Liver (tissue), 9 donors: ENCODE measurements around the gene RPL31. TPM values are rescaled to one million over a fixed set of nuclear protein-coding genes. Genes with fewer than 3 reads are reported as not detected.

Source experiments
- DNase-seq: peaks from one replicate; pipeline ENCODE4 v3.0.0-alpha.2; 2017; ENCODE audit warnings: low spot score
- H3K27ac ChIP-seq, 2 donors: one replicate each; pipeline ENCODE4 v1.7.0; 2013; ENCODE audit warnings: inconsistent platforms in 2 of 2, low read length in 2 of 2, control low read depth in 1 of 2, low read depth in 1 of 2, mild to moderate bottlenecking in 1 of 2
- H3K27me3 ChIP-seq, 4 donors: one replicate each; pipeline versions ENCODE4 v1.6.1 to v1.7.0; 2013; ENCODE audit warnings: low read length in 3 of 4, inconsistent platforms in 1 of 4, mild to moderate bottlenecking in 1 of 4, moderate library complexity in 1 of 4; ENCODE audit not compliant: control insufficient read depth in 4 of 4, insufficient read depth in 4 of 4
- H3K36me3 ChIP-seq, 4 donors: one replicate each; pipeline versions ENCODE4 v1.6.1 to v1.7.0; 2013; ENCODE audit warnings: low read length in 3 of 4, mild to moderate bottlenecking in 3 of 4, low read depth in 1 of 4, moderate library complexity in 1 of 4; ENCODE audit not compliant: control insufficient read depth in 4 of 4, insufficient read depth in 3 of 4
- H3K4me1 ChIP-seq, 4 donors: one replicate each; pipeline versions ENCODE4 v1.6.1 to v1.7.0; 2013; ENCODE audit warnings: low read length in 3 of 4, mild to moderate bottlenecking in 3 of 4, moderate library complexity in 1 of 4; ENCODE audit not compliant: control insufficient read depth in 4 of 4, insufficient read depth in 4 of 4
- H3K4me3 ChIP-seq, 3 donors: one replicate each; pipeline versions ENCODE4 v1.6.1 to v1.7.0; 2013; ENCODE audit warnings: low read length in 3 of 3, control low read depth in 1 of 3, low read depth in 1 of 3, mild to moderate bottlenecking in 1 of 3
- H3K9ac ChIP-seq, 2 donors: one replicate each; pipeline ENCODE4 v1.7.0; 2013; ENCODE audit warnings: low read length in 2 of 2, mild to moderate bottlenecking in 2 of 2, moderate library complexity in 2 of 2, control low read depth in 1 of 2, low read depth in 1 of 2
- H3K9me3 ChIP-seq, 4 donors: one replicate each; pipeline versions ENCODE4 v1.6.1 to v1.7.0; 2013; ENCODE audit warnings: low read length in 3 of 4; ENCODE audit not compliant: control insufficient read depth in 4 of 4
- ATF3 ChIP-seq: IDR thresholded peaks from 2 replicates; pipeline ENCODE4 v1.6.1; 2016; ENCODE audit warnings: antibody characterized with exemption
- CTCF ChIP-seq: fragments of 150-350 bp; IDR thresholded peaks from 2 replicates; pipeline ENCODE4 v1.5.1; 2017; ENCODE audit warnings: improper control_type of control experiment, low read depth, low read length; ENCODE audit not compliant: missing input control
- EGR1 ChIP-seq, 2 donors: IDR thresholded peaks; 2 replicates each; pipeline ENCODE4 v1.6.1; 2016 to 2018; ENCODE audit warnings: antibody characterized with exemption in 2 of 2, low read depth in 2 of 2
- FOXA1 ChIP-seq: IDR thresholded peaks from 2 replicates; pipeline ENCODE4 v1.6.1; 2016; ENCODE audit warnings: antibody characterized with exemption
- FOXA2 ChIP-seq: IDR thresholded peaks from 2 replicates; pipeline ENCODE4 v1.6.1; 2016; ENCODE audit warnings: antibody characterized with exemption
- GABPA ChIP-seq, 2 donors: IDR thresholded peaks in 1 of 2; conservative IDR thresholded peaks in 1 of 2; 2 replicates each; pipeline ENCODE4 v1.6.1; 2016; ENCODE audit warnings: antibody characterized with exemption in 2 of 2, mild to moderate bottlenecking in 1 of 2, moderate library complexity in 1 of 2
- HNF4A ChIP-seq, 2 donors: conservative IDR thresholded peaks; 2 replicates each; pipeline ENCODE4 v1.6.1; 2016; ENCODE audit warnings: antibody characterized with exemption in 2 of 2, mild to moderate bottlenecking in 2 of 2
- HNF4G ChIP-seq: IDR thresholded peaks from 2 replicates; pipeline ENCODE4 v1.6.1; 2016; ENCODE audit warnings: antibody characterized with exemption
- JUND ChIP-seq, 2 donors: IDR thresholded peaks; 2 replicates each; pipeline ENCODE4 v1.6.1; 2016; ENCODE audit warnings: antibody characterized with exemption in 2 of 2
- NR2F2 ChIP-seq: IDR thresholded peaks from 2 replicates; pipeline ENCODE4 v1.6.1; 2016; ENCODE audit warnings: antibody characterized with exemption
- RAD21 ChIP-seq, 2 donors: IDR thresholded peaks; 2 replicates each; pipeline ENCODE4 v1.6.1; 2016; ENCODE audit warnings: antibody characterized with exemption in 2 of 2, mild to moderate bottlenecking in 2 of 2
- RXRA ChIP-seq, 2 donors: IDR thresholded peaks; 2 replicates each; pipeline ENCODE4 v1.6.1; 2017 to 2018; ENCODE audit warnings: antibody characterized with exemption in 2 of 2, mild to moderate bottlenecking in 1 of 2
- SP1 ChIP-seq: IDR thresholded peaks from 2 replicates; pipeline ENCODE4 v1.6.1; 2018; ENCODE audit warnings: antibody characterized with exemption, mild to moderate bottlenecking
- TAF1 ChIP-seq: conservative IDR thresholded peaks from 2 replicates; pipeline ENCODE4 v1.6.1; 2016; ENCODE audit warnings: antibody characterized with exemption, mild to moderate bottlenecking
- YY1 ChIP-seq: IDR thresholded peaks from 2 replicates; pipeline ENCODE4 v1.6.1; 2016; ENCODE audit warnings: antibody characterized with exemption, mild to moderate bottlenecking
- WGBS: extraction: QIAGEN DNeasy Blood & Tissue Kit; methylation state at CpG from one replicate; pipeline ENCODE4 v1.1.7; 2013; 5-methylcytosine and 5-hydroxymethylcytosine counted together
- polyA plus RNA-seq, 2 donors: library from polyadenylated mRNA; stranded (reverse) in 1 of 2; unstranded in 1 of 2; fragments of 200-250 nt in 1 of 2; fragments of >200 nt in 1 of 2; fragmentation: Nextera tagmentation in 1 of 2; extraction: Ambion mirVana in 1 of 2; gene quantifications; one replicate each; pipeline versions ENCODE4 v1.2.1 to v1.2.3, GENCODE V29; 2013 to 2015
- total RNA-seq, 2 donors: library from RNA; depleted of rRNA; stranded (reverse); fragments of >200 nt; gene quantifications; one replicate each; pipeline ENCODE4 v1.2.3, GENCODE V29; 2014
- TF ChIP-seq, protein P1 (sequence below): IDR thresholded peaks from 2 replicates; pipeline ENCODE4 v1.6.1; 2016; ENCODE audit warnings: antibody characterized with exemption
- TF ChIP-seq, protein P2 (sequence below): IDR thresholded peaks from 2 replicates; pipeline ENCODE4 v1.6.1; 2016; ENCODE audit warnings: antibody characterized with exemption
- donor health status: healthy.
- donor health status: healthy.
- donor health status: healthy.
- donor health status: healthy.
- donor health status: healthy.

The RPL31 gene
- total and polyA plus RNA-seq, 4 donors, result 220 to 1,995 (median 581) TPM

- TF ChIP-seq HNF4G (no peak), TAF1 (no peak), NR2F2 (no peak), FOXA2 (no peak), ATF3 (no peak), SP1 (no peak), GABPA (IDR thresholded peaks at IDR 0.05 in 1 of 2, conservative IDR thresholded peaks at IDR 0.05 in 1 of 2) (no peak), FOXA1 (no peak), EGR1 (IDR thresholded peaks at IDR 0.05; ENCODE audit: low read depth in 2 of 2) (no peak)
Measured at GRCh38 chr2:101004620-101005325, 2.7 kb downstream of the RPL31 start (continued).

DNA sequence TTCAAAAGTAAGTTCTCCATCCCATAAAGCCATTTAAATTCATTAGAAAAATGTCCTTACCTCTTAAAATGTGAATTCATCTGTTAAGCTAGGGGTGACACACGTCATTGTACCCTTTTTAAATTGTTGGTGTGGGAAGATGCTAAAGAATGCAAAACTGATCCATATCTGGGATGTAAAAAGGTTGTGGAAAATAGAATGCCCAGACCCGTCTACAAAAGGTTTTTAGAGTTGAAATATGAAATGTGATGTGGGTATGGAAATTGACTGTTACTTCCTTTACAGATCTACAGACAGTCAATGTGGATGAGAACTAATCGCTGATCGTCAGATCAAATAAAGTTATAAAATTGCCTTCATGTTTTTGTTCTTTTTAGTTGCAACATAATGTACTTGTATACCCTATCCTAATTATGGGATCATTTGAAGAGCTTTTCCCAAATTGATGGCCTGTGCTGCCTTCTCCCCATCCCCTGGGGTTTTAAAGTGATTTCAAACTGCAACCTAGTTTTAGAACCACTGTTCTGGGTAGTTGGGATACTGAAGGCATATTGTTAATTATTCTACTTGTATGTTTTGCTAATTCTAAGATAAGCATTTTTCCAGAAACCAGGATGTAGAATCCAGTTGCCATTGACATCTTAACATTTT is 4.1 kb downstream of the RPL31 start:
- TF ChIP-seq ATF3 (no peak), FOXA1 (no peak), HNF4A (conservative IDR thresholded peaks at IDR 0.05) (no peak)
- TF ChIP-seq, protein P1, sequence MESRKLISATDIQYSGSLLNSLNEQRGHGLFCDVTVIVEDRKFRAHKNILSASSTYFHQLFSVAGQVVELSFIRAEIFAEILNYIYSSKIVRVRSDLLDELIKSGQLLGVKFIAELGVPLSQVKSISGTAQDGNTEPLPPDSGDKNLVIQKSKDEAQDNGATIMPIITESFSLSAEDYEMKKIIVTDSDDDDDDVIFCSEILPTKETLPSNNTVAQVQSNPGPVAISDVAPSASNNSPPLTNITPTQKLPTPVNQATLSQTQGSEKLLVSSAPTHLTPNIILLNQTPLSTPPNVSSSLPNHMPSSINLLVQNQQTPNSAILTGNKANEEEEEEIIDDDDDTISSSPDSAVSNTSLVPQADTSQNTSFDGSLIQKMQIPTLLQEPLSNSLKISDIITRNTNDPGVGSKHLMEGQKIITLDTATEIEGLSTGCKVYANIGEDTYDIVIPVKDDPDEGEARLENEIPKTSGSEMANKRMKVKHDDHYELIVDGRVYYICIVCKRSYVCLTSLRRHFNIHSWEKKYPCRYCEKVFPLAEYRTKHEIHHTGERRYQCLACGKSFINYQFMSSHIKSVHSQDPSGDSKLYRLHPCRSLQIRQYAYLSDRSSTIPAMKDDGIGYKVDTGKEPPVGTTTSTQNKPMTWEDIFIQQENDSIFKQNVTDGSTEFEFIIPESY, result no peak
- H3K27ac ChIP-seq, result no peak overlapping the region
- DNase-seq, result no peak
- no peaks in the 10 kb centered on the region for H3K27me3 ChIP-seq
- peaks cover 0 to 18% (median 8%) of the 10 kb centered on the region in 4 donors for H3K4me1 ChIP-seq
- no peak overlapping the region for H3K4me3 ChIP-seq
- H3K9me3 ChIP-seq, result no peaks in the 10 kb centered on the region
- H3K36me3 ChIP-seq, result peaks cover 12 to 61% (median 52%) of the 10 kb centered on the region in 4 donors
- WGBS, result 88% methylated on average over 4 of the region's 4 CpGs
- H3K9ac ChIP-seq, result no peak overlapping the region

DNA sequence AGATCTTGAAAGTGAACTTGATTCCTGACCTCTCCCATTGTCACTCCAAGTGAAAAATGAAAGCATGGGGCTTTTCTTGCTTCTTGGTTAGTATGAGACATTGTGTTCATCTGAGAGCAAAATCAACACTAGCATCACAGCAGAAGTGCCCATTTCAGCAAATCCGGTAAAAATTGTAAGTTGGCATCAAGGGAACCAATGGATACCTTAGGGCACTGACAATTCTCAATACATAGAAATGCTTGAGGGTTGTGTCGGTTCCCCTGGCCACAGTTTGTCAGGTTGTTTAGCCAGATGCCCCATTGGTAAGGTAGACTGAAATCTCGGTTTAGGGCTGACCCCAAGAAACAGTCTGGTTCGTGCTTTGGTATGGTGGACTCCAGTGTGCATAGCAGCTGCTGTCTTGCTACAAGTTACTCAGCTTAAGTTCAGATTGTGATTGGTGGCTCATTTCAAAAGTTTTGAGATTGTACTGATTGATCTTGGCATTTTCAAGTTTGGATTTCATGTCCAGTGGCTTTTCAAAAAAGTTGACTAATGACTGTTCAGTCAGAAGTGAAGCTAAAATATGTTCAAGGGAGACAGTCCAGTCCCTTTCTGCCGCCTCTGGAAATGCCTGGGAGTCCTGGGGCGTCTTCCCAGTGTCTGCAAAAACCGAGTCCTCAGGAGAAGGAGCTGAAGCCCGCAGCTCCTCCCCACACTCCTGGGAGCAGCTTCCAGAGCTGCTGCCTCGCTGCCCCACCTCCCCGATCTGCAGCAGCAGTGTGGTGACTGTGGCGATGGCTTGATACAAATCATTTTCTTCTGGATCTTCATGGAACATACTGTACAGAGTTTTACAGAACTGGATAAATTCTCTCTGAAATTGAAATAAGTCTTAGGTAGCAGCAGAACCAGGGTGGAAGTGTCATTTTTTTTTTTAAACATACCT is 5.6 kb downstream of the RPL31 start:
- no peak for DNase-seq
- Histone ChIP-seq H3K27ac (no peak overlapping the region), H3K27me3 (no peaks in the 10 kb centered on the region), H3K36me3 (peaks cover 12 to 65% (median 53%) of the 10 kb centered on the region in 4 donors), H3K4me1 (peaks cover 0 to 13% (median 9%) of the 10 kb centered on the region in 4 donors), H3K9ac (no peak overlapping the region), H3K4me3 (no peak overlapping the region), H3K9me3 (no peaks in the 10 kb centered on the region)
- WGBS, result 87% methylated on average over 11 of the region's 11 CpGs
- TF ChIP-seq, protein P2, sequence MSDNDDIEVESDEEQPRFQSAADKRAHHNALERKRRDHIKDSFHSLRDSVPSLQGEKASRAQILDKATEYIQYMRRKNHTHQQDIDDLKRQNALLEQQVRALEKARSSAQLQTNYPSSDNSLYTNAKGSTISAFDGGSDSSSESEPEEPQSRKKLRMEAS, result no peak
- TF ChIP-seq FOXA2 (no peak), JUND (IDR thresholded peaks at IDR 0.05) (no peak), HNF4A (conservative IDR thresholded peaks at IDR 0.05) (no peak), RXRA (IDR thresholded peaks at IDR 0.05) (no peak), ATF3 (no peak), HNF4G (no peak), NR2F2 (no peak), YY1 (no peak), GABPA (IDR thresholded peaks at IDR 0.05 in 1 of 2, conservative IDR thresholded peaks at IDR 0.05 in 1 of 2) (no peak), CTCF (no peak), EGR1 (IDR thresholded peaks at IDR 0.05; ENCODE audit: low read depth in 2 of 2) (no peak), TAF1 (no peak), FOXA1 (no peak), RAD21 (IDR thresholded peaks at IDR 0.05) (no peak)
- TF ChIP-seq, protein P1, result no peak
